ENCODE measurements around the gene NFKB2.

Gene NFKB2

DNA sequence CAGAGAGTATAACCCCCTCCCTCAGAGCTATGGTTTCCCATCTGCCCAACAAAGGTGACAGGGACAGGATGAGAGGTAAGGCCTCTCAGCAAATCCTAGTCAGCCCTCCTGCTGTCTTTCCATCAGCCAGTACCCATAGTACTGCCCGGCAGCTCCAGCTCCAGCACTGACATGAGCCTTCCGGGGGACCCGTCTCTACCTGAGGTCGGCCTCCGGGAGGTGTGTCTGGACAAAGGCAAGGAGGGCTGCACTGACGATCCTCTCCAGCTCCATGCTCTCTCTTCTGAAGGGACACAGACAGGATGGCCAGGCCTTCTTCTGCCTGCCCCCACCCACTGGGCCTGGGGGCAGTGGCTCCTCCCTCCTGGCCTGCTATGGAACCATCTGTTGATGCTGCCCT is 29.4 kb downstream of the NFKB2 start:
- DNase-seq, result no peak

DNA sequence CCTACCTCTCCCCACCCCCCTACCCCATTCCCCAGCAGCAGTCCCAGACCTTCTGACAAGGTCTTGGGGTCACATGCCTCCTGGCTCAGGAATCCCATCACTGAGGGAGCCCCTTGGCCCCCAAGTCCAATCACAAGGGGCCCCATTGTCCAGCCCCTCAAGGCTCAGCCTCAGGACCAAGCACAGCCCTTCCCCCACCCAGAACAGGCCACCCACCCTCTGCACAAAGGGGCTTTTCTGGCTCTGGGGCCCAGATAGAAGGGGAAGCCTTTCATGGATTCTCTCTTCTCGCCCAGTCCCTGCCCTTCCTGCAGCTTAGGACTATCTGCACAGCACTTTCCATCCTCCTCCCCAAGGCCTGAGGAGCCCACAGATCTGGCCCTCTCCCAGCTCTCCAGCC is 29.9 kb downstream of the NFKB2 start:
- no peak for DNase-seq

DNA sequence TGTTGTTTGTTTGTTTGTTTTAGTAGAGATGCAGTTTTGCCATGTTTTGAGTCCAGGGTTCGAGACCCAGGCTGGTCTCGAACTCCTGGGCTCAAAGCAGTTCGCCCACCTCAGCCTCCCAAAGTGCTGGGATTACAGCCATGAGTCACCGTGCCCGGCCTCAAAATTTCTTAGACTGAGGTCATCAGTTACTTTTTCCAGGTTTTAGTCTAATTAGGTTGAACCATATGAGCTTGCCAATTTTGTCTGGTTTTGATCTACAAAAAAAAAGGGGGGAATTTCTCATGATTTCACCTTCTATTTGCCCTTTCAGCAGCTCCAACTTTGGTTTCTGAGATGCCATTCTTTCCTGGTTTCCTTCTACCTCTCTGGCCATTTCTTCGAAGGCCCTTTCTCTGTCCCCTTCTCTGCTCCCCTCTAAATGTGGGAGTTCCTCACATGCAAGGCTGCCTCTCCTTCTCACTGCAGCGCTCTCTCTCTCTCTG is 31.3 kb downstream of the NFKB2 start:
- no peak for DNase-seq

DNA sequence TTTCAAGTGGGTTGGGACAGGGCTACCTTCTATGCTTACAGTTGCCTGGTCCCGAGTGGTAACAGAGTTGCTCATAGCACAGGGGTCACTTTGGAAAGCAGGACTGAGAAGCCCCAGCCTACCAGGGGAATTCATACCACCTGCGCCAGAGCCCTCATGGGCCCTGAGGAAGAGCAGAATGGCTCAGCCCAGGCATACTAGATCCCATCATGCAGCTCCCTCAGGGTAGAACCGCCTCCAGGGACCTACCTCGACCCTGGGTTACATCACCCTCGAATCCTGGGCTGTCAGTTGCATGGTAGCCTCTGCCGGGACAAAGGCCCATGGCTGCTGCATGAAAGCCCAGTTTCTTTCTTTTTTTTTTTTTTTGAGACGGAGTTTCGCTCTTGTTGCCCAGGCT is 34.0 kb downstream of the NFKB2 start:
- DNase-seq, result no peak

DNA sequence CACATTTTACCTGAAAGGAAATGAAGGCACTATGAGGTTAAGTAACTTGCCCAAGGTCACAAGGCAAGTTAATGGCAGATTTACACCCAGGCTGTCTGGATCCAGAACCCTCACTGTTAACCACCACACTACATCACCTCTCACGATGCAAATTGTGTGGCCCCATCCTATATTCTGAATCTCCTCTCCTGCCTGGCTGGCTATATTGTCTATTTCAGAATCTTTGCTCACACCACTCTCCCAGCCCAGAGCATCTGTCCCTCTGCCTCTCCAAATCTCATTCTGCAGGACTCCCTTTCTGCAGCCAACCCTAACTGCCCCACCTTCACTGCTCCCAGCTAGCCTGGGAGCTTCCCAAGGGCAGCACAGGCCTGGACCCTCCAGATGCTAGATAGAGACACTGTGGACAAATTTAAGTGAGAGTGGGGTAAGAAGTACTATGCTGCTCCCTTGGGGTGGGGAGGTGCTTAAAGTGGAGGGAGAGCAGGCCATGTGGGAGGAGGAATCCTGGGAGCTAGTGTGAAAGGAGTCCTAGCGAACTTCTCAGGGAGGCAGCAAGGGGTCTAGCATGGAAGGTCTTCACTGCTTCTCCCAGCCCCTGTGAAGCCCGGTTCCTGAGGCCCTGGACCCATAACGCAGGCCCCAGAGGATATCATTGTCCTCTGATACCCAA is 36.1 kb downstream of the NFKB2 start:
- DNase-seq, result no peak

DNA sequence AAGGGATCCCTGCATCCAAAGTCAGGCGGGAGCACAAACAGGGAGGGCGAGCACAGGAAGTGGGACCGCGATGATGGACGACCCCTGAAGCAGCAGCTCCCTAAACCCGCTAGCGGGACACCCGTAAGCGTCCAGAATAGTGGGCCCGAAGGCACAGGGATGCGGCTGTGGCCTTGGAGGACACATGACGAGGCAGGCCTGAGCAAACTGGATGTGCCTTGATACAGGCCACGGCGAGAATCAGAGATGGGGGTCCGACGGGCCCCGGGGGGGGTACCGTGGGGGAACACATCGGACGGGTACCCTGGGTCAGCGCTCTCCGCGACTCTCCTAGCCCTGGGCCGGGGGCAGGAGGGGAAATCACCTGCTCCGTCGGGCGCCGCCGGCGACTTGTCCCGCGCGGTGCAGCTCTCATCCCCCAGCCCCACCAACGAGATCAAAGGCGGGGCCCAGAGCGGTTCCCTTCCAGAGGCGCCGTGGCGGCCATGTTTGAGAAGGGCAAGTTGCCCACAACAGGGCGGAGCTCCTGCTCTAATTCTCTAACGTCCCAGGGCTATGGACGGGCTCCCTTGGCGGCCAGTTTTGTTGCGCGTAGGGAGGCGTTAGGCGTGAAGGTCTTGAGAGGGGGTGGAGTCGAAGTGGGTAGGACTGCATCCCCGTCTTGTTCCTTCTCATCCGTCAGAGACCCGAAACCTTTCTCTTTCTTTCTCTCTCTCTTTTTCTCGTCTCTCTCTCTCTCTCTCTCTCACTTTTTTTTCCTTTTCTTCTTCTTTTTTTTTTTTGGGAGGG is 36.9 kb downstream of the NFKB2 start, which contains the start of gene CUEDC2:
Gene CUEDC2, minus strand, starts transcription at position 413 of the 789 bp plus-strand sequence. CDS start 7,386 bp downstream, outside the sequence.
- DNase-seq, result peak; percentile 90 to 95

DNA sequence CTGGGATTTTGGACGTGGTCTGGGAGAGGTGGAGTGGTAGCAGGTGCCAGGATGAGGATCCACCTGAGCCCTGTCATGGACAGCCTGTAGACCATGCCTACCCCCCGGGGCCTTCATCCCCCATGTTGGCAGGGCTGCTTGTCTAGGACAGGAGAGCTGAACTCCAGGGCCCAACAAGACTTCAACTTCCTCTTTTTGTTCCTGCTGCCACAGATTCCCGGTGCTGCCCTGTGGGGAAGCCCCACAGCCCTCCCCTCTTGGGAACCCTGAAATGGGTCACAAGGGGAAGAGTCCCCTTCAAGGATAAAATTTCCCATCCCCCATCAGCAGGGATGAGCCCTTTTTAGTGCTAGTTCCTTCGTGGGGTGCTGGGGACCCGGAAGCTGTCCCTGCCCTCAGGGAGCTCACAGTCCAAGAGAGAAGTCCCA is 38.1 kb downstream of the NFKB2 start:
- DNase-seq, result no peak

DNA sequence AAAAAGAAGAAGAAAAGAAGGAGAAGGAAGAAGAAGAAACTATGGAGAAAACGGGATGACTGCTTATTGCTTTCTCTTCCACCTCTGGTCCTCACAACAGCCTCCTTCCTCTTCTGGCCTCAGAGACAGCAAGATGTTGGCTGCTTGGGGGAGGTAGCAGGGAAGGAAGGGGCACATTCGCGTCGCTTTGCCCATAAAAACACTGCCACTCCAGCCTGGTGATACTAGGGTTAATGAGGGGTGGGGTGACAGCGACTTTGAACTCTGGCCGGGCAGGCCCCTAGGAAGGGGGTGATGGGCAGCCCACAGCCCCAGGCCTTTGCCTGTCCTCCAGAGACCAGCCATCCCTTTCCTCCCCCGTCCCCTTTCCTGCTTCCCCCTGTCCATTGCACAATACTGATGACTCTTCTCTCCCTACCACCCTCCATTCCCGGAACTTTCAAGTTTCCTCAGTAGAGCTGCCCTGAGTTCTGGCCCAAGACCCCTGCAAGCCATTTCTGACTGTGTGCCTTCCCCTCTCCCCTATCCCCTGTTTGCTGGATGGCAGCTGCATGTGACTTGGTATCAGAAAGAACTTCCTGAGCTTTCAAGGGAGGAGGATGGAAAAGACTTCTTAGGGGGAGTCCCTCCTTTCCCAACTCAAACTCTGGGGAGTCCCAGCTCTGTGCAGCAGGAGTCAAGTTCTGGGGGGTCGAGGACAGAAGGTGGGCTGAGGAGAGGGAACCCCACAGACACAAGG is 39.1 kb downstream of the NFKB2 start:
- DNase-seq, result no peak

DNA sequence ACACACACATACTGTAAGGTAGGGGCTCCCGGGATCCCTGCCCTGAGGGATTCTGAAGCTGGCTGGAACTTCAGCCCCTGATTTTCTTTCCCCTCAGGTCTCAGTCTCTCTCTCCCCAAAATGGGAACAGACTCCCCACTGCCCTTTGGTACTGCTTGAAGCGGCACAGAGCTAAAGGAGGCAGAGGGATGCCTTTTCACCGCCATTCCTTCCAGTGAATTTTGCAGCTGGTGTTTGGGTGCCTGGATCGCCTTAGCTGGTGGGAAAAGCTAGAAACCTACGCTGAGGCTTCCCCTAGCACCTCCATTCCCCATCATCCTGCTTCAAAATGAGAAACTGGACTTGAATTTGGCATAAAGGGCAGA is 39.6 kb downstream of the NFKB2 start:
- no peak for DNase-seq

DNA sequence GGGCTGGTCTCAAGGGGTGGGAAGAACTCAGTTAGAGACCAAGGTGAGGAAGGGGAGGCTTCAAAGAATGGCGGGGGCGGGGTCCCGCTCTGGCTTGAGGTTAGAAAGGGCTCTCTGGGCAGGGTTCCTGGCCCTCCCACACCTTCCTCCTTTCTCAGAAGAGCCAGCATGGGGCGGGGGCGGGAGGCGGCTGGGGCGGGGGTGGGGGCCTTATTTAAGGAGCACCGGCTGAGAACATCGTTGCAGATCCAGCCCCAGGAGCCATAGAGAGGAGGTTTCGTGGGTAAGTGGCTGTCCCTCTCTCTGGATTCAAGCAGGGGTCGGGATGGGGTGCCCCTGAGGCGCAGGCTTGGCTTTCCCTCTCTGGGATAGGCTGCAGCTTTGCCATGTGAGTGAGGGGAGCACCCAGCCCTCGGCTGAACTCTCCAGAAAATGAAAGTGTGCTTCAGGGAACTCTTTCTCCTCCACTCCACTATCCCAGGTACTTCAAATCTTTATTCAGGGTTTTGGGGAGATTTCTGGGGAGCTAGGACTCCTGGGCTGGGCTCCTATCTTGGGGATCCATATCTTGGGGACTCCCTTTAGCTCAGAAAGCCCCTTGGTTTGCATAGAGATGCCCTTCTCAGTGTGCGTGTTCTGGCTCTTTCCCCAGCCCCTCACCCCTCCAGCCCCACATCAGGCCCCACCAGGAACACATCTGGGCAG is 40.2 kb downstream of the NFKB2 start:
- peak; percentile 39 to 69 for DNase-seq

DNA sequence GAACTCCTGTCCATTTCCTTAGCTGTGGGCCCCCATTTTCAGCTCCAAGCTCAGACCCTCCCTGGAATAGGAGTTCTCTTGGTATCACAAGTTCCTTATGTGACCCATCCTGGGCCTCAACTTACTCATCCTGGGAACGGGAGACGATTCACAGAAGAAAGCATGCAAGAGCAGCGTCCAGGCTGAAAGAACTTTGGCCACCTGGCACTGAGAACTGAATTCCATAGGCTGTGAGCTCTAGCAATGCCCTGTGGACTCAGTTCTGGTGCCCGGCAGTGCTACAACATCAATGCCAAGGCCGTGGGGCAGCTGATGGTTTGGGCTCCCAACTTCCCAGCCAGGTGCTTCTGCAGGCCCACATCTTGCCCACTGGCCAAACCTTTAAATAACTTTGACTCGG is 40.8 kb downstream of the NFKB2 start:
- DNase-seq, result no peak

DNA sequence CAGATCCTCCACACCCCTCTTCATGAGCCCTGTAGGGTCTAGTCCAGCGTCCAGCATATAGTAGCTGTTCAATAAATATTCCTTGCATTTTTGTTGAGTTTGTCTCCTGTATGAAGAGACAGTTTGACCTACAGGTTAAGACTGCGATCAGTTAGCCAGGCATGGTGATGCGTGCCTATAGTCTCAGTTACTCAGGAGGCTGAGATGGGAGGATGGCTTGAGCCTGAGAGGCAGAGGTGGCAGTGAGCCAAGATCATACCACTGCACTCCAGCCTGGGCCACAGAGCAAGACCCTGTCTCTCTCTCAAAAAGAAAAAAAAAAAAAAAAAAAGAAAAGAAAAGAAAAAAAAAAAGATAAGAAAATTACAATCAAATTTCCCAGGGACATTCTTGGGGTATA is 42.0 kb downstream of the NFKB2 start:
- no peak for DNase-seq

DNA sequence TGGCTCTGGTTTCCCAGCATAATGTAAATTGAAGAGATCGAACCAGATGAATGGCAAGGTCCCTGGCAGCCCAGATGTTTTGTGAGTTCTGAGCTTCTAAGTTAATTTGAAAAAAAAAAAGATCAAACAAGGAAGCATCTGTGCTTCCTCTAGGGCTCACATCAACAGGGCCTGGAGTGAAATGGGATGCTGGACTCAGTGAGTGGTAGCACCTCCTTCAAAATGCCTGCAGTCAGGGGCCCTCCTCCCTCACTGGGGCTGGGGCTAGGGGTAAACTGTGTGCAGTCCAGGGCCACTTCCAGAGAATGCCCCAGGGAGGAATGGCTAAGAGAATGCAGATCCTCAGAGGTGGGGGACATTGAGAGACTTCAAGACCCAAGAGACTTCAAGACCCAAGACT is 42.9 kb downstream of the NFKB2 start:
- DNase-seq, result no peak

DNA sequence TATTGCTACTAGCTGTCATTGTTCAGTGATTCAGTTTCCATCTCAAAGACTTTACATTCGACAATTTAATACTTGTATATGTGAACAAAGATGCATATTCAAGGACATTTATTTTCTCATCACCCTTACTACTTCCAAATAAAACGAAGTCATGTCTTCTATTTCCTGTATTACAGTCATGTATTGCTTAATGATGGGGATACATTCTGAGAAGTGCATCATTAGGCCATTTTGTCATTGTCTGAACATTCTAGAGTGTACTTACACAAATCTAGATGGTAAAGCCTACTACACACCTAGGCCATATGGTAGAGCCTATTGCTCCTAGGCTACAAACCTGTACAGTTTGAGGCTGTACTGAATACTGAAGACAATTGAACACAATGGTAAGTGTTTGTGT is 49.3 kb downstream of the NFKB2 start:
- DNase-seq, result no peak

DNA sequence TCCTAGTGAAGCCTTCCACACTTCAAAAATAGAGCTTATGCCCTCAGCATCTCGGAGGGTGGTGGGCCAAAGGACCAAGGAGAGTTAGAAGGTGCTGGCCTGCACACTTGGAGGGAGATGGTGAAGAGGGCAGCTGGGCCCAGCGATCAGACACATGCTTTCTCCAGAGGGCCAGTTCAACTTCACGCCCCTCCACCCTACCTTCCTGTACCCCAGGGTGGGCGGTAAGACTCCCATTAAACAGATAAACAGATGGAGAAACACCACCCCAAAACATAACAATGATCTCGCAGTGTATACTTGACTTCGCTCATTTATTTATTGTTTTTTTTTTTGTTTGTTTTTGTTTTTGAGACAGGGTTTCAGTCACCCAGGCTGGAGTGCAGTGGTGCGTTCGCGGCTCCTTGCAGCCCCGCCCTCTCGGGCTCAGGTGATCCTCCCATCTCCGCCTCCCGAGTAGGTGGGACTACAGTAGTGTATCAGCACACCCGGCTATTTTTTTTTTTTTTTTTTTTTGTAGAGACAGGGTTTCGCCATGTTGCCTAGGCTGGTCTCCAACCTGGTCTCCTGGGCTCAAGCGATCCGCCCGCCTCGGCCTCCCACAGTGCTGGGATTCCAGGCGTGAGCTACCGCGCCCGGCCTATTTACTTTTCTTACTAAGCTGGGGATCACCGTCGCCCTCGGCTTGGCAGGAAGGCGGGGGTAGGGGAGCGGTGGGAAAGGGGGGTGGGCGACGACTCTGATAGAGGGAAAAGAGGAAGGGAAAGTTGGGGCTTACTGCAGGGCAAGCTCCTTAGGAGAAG is 54.0 kb downstream of the NFKB2 start:
- DNase-seq, result peak; percentile 78 to 90

DNA sequence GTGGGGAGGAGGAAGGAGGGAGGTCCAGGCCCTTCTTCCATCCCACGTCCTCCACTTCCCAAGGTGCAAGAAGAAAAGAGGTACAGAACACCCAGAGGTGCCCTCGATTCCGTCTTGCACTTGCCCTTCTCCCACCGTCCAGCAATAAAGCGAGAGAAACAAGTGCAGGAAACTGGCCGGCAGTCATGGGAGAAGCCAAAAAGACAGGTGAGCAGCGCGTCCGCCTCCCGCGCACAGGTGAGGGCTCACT is 54.5 kb downstream of the NFKB2 start:
- DNase-seq, result no peak

DNA sequence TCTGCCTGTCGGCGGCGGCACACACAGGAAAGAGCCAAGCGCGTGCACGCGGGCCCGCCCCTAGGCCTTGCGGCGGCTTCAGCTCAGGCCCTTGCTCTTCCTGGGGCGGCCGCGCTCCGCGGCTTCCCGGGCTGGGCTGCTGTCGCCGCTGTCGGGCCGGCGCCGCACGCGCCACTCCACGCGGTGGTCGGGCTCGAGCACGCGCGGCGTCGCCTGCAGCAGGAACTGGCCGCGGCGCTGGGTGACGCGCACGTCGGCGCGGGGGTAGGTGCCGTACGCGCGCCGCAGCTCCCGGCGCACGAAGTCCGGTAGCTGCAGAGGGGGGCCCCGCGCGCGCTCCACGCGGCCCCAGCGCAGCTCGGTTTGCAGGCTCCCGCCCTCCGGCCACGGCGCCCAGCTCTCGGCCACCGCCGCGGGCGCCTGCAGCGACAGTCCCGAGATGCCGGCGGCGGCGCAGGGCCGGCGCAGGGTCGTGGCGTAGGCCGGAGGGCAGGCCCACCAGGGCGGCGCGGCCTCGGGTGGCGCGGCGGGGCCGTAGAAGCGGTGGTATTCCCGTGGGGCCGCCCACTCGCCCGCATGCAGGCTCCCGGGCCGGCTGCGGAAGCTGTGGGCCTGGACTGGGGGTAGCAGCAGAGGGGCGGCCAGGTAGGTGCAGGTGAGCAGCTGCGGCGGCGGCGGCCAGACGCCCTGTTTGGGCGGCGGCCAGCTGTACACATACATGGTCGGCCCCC is 55.0 kb downstream of the NFKB2 start:
- DNase-seq, result peak; percentile 82 to 86

DNA sequence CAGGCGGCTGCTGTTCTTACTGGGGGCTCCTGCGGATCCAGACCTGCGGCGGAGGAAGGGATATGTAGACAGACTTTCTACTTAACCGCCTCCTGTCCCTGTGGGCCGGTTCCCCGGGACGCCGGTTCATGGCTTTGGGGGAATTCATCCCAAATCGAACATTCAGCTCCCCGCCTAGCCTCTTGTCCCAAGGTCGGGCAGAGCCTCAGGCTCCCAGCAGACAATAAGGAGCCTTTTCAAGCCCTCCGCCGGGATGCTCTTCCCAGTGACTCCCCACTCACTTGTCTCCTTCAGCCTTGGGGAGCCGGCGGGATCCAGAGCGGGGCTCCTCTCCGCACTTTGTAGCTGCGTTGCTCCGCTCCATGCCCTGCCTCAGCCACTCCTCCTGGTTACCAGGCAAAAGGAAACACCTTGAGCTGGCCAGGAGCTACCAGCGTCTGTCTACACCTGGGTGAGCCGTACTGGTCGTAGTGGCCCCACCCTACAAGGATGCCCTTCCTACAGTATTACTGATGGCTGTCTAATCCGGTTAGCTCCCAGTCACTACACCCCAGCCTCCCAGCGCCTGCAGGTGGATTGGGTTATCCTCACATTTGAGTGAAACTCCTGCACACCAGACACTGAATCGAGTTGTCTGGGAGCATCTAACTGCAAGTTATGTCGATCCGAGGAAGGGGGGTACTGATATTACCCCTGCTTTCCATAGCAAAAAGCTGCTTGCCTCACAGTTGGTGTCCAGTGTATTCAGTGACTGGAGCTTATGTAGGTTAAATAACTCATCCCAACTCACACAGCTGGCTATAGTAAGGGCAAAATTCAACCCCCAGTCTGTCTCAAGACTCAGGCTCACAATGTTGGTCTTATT is 55.8 kb downstream of the NFKB2 start, which contains the start of gene C10orf95:
Gene C10orf95, minus strand, starts transcription at position 439 of the 865 bp plus-strand sequence. CDS start 450 bp downstream, outside the sequence.
- DNase-seq, result no peak
